Measurements from ENCODE around the gene PTPRN2.
A peak's percentile ranks its signal among the peaks of the same experiment; 100 is the strongest.
"Not testable (repeated sequence)": the region's sequence is repeated elsewhere in the genome, so short reads cannot be mapped to it uniquely, and the experiment has no call there.

Gene PTPRN2

GRCh38 chr7:157674027-157674714 is 913.5 kb downstream of the PTPRN2 start:
- DNase-seq (ENCODE audit: low spot score): no peak

GRCh38 chr7:157673573-157673972 is 914.0 kb downstream of the PTPRN2 start:
- DNase-seq (ENCODE audit: low spot score): no peak

GRCh38 chr7:157671358-157672255 is 916.0 kb downstream of the PTPRN2 start:
- no peak for DNase-seq (ENCODE audit: low spot score)

- peak; percentile 44 for DNase-seq (ENCODE audit: low spot score)
These were observed 916.9 kb downstream of the PTPRN2 start for GRCh38 chr7:157670490-157671357.

GRCh38 chr7:157669768-157670351 is 917.8 kb downstream of the PTPRN2 start:
- no peak for DNase-seq (ENCODE audit: low spot score)

- no peak for DNase-seq (ENCODE audit: low spot score)
These were observed 918.5 kb downstream of the PTPRN2 start for GRCh38 chr7:157668884-157669767.

GRCh38 chr7:157668221-157668883 is 919.3 kb downstream of the PTPRN2 start:
- no peak for DNase-seq (ENCODE audit: low spot score)

- DNase-seq (ENCODE audit: low spot score): no peak
These were observed 919.9 kb downstream of the PTPRN2 start for GRCh38 chr7:157667731-157668130.

GRCh38 chr7:157667261-157667660 is 920.4 kb downstream of the PTPRN2 start:
- DNase-seq (ENCODE audit: low spot score): no peak

GRCh38 chr7:157666530-157667040 is 921.0 kb downstream of the PTPRN2 start:
- no peak for DNase-seq (ENCODE audit: low spot score)

- DNase-seq (ENCODE audit: low spot score): not testable (repeated sequence)
These were observed 922.0 kb downstream of the PTPRN2 start for GRCh38 chr7:157665634-157665988.

- peak; percentile 96 for DNase-seq (ENCODE audit: low spot score)
These were observed 922.6 kb downstream of the PTPRN2 start for GRCh38 chr7:157664871-157665633.

- no peak for DNase-seq (ENCODE audit: low spot score)
These were observed 923.6 kb downstream of the PTPRN2 start for GRCh38 chr7:157664034-157664433.

- DNase-seq (ENCODE audit: low spot score): no peak
These were observed 924.5 kb downstream of the PTPRN2 start for GRCh38 chr7:157662981-157663716.

GRCh38 chr7:157662110-157662791 is 925.4 kb downstream of the PTPRN2 start:
- no peak for DNase-seq (ENCODE audit: low spot score)

- DNase-seq (ENCODE audit: low spot score): no peak
These were observed 926.0 kb downstream of the PTPRN2 start for GRCh38 chr7:157661611-157661975.

- DNase-seq (ENCODE audit: low spot score): no peak
These were observed 926.5 kb downstream of the PTPRN2 start for GRCh38 chr7:157660971-157661610.

Data from SW480 (cell line).